NCI-H2107 (cell line): Measurements from ENCODE around the gene CDC45.

Source experiments
- DNase-seq: peaks from one replicate; lab custom pipeline; 2025; lab: John Stamatoyannopoulos, UW

Gene CDC45

DNA sequence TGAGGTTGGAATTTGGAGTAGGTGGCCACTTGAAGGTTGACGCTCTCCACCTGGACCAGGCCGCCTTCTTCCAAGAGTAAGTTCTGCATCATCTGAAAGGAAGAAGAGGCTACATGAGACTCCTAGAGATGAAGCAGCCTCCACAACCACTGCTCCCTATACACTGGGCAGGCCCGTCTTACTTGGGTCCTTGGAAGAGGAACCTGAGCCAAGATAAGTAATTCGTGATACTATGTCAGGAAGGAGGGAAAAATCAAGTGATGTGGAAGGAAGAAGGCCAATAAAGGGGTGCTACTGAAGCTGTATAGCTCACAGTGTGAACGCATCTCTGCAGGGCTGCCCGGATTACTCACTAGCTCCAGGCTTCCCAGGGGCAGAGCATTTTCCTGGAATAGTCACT, 11.8 kb upstream of the CDC45 start:
- DNase-seq, result no peak

DNA sequence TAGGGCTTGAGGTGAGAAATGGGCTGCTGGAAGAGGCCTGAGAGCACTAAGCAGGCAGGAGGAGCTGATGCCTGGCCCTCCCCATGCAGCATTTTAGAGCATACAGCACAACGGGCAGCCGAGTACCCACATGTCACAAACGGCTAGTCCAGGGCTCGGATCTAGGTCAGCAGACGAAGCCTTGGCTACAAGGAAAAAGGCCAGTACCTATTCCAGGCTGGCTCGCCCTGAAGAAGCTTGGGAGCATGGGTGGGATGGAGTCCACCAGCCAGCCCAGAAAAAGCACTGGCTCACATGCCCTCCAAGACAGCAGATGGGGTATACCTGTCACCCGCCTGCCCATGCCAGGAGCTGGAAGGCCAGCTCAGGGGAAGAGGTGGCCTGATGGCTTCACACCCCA, 10.3 kb upstream of the CDC45 start:
- no peak for DNase-seq

- DNase-seq, result no peak
Observed at GRCh38 chr22:19470010-19470409, 9.7 kb upstream of the CDC45 start.

GRCh38 chr22:19471572-19471971, 8.1 kb upstream of the CDC45 start:
- no peak for DNase-seq

- no peak for DNase-seq
Observed at GRCh38 chr22:19472233-19472632, 7.5 kb upstream of the CDC45 start.

DNA sequence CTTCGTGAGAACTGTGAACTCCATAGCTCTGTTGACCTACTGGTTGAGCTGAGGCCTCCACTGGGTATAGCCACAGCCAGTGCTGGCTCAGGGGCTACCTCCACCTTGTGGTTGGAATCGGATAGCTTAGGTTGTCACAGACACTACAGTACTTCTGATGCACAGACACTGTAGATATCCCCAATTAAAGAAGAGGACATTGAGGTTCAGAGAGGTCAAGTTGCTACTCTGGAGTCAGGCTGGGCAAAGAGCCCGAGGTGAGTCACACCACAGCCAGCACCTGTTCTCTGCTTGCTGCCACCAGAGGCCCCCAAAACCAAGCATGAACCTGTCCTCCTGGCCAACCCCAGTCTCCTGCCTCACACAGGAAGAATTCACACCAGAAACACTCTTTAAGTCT, 6.1 kb upstream of the CDC45 start:
- DNase-seq, result no peak

GRCh38 chr22:19476023-19476422, 3.7 kb upstream of the CDC45 start:
- no peak for DNase-seq

DNA sequence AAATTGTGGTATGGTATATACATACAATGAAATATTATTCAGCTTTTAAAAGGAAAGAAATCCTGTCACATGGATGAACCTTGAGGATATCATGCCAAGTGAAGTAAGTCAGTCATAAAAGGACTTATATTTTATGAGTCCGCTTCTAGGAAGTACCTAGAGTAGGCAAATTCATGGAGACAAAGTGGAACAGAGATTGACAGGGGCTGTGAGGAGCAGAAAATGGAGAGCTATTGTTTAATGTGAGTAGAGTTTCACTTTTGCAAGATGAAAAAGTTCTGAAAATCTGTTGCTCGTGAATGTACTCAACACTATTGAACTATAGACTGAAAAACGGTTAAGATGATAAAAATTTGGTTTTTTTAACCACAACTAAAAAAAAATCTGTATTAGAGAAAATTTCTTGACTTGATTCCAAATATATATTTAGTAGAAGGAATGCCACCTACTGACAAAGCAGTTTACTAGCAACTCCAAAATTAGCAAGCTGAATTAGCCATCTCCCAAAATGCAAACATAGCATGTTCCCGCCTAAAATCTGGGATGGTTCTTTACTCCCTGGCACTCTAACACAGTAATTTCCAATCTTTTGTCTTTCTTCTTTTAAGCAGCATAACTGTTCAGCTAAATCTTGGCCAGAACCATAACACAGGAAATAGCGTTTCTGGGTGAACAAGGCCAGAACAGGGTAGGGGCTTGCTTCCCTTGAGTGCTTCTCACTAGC, 2.2 kb upstream of the CDC45 start:
- no peak for DNase-seq

- no peak for DNase-seq
Observed at GRCh38 chr22:19478045-19478900, 1.4 kb upstream of the CDC45 start.

GRCh38 chr22:19478901-19479354, 792 bp upstream of the CDC45 start, which contains the start of gene UFD1:
Gene UFD1, minus strand, starts transcription at chr22:19479193. Its CDS starts 108 bp downstream, at chr22:19479085.
- peak; percentile 54 for DNase-seq

DNA sequence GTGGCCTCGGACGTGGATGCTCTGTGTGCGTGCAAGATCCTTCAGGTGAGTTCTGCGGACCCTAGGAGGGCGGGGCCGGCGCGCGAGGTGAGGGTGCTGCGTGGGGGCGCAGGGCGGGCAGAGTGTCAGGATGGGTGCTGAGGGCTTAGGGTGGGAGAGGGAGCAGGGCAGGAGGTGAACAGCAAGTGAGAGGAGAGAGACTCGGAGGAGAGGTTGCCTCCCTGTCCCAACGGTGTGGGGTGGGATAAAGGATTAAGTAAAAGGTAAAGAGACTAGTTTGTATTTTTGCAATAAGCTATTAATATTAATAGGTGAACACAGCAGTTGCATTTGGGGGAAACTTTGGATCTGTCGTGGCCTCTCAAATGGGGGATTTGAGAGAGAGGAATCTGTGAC, 451 bp downstream of the CDC45 start:
- no peak for DNase-seq

GRCh38 chr22:19480789-19481188, 1.1 kb downstream of the CDC45 start:
- no peak for DNase-seq

DNA sequence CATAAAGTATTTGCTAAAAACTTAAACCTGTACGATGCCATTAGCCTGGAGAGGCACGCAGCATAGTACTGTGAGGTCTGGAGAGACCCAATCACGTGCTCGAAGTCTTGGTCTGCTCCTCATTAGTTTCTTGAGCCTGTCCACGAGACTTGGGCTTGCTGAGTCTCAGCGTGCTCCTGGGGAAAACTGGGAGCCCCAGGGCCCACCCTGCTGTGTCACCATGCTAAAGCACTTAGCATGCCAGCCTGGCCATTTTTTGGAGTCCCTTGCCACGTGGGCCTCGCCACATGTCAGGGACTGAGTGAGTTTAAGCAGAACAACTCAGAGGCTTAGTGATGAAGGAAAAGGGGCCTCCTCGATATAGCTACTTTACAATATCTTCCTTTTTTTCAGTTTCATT, 2.6 kb downstream of the CDC45 start:
- DNase-seq, result no peak

DNA sequence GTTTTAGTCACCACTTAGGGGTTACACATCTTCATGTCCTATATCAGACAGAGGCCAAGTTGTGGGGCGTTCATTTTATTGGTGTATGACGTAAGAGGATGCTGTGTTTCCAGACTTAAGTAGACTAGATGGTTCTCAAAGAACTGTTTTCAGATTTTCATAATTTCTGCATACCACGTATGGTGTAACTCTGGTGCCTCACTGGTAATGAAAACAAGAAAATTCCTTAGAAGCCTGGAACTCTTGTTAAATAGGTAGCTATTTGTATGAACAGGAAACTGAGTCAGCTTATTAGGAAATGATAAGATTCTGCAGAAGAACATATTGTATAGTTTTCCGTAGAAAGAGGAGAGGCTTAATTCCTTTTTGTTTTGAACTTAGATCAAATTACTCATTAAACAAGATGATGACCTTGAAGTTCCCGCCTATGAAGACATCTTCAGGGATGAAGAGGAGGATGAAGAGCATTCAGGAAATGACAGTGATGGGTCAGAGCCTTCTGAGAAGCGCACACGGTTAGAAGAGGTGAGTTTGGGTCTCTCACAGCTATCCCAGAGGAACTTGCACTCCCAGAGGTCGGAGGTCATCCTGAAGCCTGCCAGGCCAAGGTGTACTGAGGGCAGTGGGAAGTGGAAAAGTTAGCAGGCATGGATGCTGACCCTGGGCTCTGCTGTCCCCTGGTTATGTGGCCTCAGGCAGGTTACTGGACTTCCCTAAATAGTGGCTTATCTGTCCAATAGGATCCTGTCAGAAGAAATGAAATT, 3.9 kb downstream of the CDC45 start:
- no peak for DNase-seq

GRCh38 chr22:19488285-19488684, 8.6 kb downstream of the CDC45 start:
- DNase-seq, result no peak

- no peak for DNase-seq
Observed at GRCh38 chr22:19488884-19489843, 9.4 kb downstream of the CDC45 start.

DNA sequence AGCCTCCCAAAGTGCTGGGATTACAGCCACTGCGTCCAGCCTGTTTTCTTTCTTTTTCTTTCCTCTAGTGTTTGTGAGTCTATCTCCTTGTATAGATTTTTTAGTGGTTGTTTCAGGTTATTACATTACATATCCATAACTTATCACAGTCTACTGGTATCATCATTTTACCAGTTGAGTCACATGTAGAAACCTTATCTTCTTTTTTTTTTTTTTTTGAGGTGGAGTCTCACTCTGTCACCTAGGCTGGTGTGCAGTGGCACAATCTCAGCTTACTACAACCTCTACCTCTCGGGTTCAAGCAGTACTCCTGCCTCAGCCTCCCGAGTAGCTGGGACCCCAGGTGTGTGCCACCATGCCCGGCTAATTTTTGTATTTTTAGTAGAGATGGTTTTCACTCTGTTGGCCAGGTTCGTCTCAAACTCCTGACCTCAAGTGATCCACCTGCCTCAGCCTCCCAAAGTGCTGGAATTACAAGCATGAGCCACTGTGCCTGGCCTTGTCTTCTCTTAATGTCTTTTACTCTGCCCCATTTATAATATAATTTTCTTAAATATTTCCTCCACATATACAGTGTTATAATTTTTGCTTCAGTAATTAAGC, 11.0 kb downstream of the CDC45 start:
- no peak for DNase-seq

DNA sequence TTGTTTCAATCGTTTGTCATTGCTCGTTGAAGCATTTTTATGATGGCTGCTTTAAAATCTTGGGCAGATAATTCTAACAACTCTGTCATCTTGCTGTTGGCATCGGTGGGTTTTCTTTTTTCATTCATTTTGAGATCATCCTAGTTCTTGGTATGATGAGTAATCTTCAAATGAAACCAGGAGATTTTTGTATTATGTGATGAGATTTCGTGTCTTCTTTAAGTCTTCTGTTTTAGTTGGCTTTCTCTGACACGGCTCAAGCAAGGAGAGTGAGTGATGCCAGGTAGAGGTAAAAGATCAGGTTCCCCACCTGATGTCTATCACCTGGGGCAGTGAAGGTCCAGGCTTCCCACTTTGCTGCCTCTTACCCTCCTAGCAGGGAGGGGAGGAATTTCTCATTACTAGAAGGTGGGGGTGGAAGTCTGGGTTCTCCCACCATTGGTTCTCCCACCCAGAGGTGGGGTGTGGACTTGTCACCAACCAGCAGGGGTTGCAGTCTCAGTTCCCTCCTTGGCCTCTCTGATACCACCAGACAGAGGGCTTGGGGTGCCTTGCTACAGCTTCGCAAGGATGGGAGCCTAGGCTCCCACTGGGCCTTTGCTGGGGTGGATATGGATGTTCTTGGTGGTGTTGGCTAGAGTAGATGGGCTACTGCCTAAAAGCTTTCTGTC, 12.9 kb downstream of the CDC45 start:
- DNase-seq, result no peak

DNA sequence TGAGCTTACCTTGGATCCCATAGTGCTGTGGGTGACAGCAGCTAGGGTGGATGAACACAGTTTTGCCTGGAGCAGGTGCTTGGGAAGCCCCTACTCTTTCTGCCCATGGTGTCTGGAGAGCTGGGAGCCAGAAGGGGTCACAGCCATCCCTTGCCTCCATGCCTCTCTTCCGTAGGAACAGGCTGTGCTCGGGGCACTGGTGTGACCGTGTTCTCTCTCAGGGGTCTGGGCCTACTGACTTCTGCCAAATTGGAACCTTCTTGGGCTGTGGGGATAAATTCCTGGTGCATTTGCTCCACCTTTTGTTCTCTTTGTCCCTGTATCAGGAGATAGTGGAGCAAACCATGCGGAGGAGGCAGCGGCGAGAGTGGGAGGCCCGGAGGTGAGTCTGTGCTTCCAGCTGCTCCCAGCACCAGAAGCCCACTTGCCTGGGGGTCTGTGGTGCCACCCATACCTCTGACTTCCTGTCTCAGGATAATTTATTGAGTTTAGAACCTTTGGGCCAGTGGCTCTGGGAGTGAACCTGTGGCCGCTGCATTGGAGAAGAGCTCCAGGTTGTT, 14.4 kb downstream of the CDC45 start:
- DNase-seq, result no peak

GRCh38 chr22:19494676-19495173, 15.0 kb downstream of the CDC45 start:
- no peak for DNase-seq
